HG03378 (cell line): ENCODE data around the gene ALPP.

Source experiments
- ATAC-seq: cut with Tn5 transposase; IDR thresholded peaks from one replicate; pipeline ENCODE4 v1.9.1; 2021; ENCODE audit warnings: mild to moderate bottlenecking, moderate library complexity; ENCODE audit not compliant: unreplicated experiment

Gene ALPP

GRCh38 chr2:232340171-232340935, 38.2 kb upstream of the ALPP start:
- ATAC-seq, result no peak

GRCh38 chr2:232341061-232341738, 37.4 kb upstream of the ALPP start:
- ATAC-seq, result no peak

DNA sequence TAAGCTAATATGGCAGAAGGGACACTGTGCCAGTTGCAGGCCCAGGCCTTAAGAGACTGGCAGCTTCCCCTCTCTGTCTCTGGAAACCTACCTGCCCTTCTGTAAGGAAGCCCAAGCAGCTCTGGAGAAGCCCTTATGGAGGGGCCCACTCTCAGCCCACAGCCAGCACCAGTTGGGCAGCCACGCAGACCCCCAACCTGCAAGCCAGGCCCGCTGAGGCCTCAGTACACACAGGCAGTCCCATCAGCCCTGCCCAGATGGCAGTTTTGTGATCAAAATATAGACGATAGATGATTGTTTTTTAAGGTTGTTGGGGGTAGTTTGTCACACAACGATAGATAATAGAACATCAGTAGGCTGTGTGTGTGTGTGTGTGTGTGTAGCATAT, 36.8 kb upstream of the ALPP start:
- no peak for ATAC-seq

DNA sequence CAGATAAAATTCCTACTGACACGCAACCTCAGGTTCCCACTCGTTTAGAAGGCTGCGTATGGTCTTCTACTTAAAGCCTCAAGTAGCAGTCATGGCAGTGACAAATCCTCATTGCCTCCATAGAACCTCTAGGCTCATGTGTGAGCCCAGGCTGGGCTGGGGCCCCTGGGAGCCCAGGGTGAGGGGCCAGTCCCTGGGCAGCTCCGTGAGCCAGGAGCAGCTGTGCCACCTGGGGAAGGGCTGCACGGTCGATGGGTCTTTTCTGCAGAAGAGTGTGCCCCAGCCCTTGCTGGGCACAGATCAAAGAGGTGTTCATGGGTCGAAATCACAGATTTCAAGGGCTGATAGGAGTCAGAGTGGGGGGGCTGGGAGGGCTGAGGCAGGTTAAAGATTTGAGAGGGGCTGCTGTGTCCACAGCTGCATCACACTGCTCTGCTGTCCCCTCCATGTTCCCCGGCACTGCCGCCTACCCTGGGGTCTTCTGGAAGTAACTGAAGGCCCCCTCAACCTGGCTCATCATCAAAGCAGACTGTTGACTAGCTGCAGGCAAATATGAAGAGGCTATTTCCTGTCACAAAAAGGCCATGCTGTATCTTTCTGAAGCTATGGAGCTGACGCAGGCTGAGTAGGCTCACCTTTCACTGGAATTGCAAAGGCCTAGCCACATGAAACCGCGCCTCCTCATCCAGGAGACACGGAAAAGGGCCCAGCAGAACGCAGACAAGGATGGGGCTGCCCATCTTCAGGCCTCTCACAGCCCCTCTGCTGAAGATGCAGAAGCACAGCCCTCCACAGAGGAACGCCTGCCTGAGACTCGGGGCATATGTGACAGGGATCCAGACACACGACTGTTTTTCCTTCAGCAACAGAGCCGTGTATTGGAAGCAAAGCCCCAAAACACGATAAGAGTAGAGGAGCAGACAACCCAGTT, 35.7 kb upstream of the ALPP start:
- no peak for ATAC-seq

DNA sequence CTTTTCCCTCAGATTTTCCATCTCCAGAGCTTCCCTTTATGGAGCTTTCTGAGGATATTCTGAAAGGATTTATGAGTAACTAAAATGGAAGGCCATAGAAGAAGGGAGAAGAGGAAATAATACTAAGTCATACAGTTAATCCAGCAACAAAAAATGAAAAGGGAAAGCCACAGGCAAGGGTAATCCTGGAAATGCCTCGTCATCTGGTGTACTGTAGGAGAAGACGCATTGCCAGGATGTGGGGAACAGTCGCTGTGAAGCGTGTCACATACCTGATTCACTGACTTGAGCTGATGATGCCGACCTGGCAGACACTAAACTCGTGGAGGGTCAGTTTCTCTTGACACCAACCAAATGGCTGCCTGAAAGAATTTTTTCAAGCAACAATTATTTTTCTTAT, 34.7 kb upstream of the ALPP start:
- ATAC-seq, result no peak

DNA sequence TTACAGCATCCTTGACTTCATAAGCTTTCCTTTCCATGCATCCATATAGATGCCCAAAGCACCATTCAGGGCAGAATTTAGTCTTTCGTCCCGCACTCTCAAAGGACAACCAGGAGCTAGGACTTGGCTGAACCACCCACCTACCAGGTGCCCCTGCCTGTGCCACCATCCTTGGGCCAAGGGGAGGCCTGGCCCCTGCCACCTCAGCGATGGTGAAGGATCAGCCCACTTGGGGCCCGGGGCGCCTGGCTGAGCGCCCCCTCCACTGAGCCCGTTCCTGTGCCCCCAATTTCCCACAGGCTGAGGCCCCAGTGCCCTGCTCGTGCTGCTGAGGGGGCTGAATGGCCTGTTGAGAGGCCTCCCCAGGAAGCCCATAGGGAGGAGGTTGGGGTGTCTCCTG, 33.3 kb upstream of the ALPP start:
- ATAC-seq, result no peak

- ATAC-seq, result no peak
Observed at GRCh38 chr2:232347369-232347768, 31.2 kb upstream of the ALPP start.

GRCh38 chr2:232348936-232349335, 29.6 kb upstream of the ALPP start:
- no peak for ATAC-seq

- no peak for ATAC-seq
Observed at GRCh38 chr2:232349546-232349945, 29.0 kb upstream of the ALPP start.

DNA sequence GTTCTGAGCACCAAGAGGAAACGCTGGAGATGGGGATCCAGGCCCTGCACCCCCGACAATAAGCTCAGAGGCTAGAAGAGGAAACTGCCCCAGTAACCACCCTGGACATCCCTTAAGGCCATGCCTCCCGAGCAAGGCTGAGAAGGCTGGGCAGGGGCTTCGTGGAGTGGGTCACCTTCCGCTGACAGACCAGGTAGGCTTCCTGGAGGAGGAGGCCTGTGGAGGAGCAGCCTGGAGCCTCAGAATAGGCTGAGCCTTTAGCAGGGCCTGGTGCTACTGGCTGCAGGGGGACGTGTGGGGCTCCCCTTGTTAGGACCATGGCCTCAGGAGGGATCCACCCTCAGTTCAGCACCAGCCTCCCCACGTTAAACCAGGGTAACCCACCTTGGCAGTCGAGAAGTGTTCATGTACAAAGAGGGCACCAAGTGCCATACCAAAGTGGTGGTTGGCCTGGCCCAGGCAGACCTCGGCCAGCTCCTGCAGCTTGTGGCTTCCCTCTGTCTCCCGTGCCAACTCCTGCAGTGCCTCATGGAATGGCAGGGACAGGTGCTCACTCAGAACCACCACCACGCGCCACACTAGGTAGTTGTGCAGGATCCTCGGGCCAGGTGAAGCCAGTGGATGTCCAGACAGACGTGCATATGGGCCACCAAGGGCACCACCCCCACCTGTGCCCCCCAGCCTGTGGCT, 28.5 kb upstream of the ALPP start:
- ATAC-seq, result no peak

DNA sequence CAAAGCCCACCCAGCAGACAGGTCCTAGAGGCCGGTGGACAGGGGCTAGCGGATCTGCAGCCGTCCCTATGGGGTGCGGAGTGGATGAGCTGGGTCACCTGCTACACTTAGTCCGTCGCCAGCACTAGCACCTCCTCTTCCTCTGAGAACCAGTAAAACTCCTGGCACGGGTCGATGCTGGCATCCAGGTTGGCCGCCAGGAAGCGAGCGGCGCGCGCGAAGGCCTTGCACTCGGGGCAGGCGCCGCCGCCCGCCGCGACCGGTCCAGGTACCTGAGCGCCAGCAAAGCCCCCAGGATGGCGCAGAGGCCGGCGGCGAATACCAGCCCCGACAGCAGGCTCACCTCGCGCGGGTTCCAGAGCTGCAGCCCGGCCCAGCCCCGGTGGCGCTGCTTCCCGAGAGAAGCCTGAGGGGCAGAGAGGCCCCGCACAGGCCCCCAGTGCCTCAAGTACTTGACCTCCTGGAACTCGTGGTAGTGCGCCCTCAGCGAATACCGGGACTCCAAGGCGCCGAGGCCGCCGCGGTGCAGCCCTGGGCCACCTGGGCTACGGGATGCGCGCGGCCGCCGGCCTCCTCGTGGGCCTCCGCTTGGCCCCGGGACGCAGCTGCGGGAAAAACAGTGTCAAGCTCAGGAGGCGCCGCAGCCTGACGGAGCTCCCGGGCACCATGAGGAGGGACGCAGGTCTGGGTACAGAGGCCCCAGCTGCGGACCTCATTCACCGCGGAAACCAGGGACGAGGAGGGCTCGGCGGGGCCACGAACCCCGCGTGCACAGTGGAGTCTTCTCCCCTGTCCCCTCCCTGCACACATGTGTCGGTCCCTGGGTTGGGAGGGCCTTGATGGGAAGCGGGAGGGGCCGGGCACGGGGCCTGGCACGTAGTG, 27.5 kb upstream of the ALPP start:
- no peak for ATAC-seq

GRCh38 chr2:232351686-232352510, 26.7 kb upstream of the ALPP start:
- no peak for ATAC-seq

DNA sequence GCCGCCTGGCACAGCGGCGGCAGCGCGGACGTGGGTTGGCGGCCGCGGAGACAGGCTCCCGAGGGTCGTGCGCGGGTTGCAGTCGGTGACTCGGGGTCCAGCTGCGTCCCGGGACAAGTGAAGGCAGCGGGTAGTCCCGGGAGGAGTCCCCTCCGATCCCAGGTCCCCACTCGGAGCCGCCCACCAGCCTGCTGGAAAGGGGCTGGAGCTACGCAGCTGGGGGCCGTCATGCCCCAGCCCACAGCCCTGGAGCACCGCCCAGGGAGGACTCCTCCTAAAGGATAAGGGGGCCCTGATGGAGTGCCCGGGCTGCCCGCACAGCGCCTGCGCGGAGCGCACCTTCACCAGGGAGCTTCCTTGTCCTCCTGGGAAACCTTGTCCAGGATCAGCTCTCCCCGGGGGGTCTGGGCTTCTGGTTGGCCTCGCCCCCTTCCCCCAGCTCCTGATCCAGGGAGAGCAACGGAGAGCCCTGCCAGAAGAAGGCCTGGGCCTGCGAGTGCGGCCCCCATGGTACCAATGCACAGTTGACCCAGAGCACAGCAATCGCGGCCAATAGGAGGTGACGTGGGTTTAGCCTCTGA, 25.9 kb upstream of the ALPP start:
- no peak for ATAC-seq

DNA sequence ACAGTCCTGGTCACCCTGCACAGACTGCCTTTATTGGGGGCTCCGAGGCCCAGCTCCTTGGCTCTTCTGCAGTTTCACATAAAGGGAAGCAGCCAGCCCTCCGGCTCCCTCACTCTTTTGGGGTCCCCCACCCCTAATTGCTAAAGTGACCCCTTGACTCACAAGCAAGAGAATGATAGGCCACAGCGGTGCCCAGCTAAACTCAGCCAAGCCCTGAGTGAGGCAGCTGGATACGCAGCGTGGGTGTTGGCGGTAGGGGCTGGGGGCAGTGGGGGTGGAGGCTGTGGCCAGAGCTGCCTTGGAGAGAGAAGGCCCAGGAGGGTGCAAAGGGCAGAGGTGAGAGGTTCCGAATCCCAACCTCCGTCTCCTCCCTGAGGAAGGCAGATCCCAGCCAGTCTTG, 25.5 kb upstream of the ALPP start:
- no peak for ATAC-seq

DNA sequence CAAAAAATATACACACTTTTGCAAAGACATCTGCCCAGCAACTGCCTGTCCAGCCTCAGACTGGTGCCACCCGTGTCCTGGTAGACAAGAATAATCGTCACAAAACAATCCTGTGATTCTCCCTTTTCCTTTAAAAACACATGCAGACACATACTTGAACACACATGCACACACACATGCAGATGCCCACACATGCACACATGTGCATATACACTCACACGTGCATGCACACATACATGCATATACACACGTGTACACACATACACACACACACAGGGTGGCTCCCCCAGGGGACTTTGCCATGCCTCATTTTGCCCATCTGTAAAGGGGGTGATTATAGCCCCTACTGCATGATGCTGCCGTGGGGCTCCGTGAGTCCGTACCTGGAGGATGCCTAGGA, 24.9 kb upstream of the ALPP start:
- ATAC-seq, result no peak

- ATAC-seq, result no peak
Observed at GRCh38 chr2:232354069-232354468, 24.5 kb upstream of the ALPP start.

DNA sequence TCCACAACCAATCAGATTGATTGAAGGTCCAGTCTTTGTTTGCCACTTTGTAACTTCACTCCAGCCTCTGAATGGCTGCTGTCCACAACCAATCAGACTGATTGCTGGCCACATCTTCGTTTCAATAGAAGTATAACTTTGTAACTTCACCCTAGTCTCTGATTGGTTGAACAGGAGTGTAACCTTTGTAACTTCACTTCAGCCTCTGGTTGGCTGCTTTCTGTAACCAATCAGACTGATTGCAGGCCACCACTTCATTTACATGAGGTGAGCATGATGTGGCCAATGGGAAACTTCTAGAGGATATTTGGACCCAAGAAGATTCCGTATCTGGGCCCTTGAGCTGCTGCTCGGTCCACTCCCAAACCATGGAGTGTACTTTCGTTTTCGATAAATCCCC, 16.9 kb upstream of the ALPP start:
- no peak for ATAC-seq

DNA sequence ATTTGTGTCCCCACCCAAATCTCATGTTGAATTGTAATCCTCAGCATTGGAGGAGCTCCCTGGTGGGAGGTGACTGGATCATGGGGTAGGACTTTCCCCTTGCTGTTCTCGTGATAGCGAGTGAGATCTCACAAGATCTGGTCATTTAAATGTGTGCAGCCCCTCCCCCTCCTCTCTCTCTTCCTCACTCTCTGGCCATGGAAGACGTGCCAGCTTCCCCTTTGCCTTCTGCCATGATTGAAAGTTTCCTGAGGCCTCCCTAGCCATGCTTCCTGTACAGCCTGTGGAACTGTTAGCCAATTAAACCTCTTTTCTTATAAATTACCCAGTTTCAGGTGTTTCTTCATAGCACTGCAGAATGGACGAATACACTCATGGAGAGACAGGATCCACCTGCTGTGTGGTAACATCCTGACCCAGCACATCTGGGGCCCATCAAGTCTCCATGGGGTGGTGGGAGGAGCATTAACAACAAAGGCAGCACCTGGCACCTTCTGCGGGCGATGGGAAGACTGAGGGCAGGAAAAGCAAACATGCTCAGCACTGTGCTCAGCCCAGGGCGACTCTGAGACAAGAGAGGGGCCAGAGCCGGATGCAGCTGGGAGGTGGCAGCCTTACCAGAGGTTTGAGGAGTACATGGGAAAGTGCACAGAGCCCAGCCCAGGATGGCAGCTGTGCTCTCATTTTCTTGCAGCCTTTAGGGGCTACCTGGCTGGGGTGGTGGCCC, 16.2 kb upstream of the ALPP start:
- no peak for ATAC-seq
